WTC11 (cell line): ENCODE measurements around the gene RHOT1. TPM values are rescaled to one million over a fixed set of nuclear protein-coding genes. Genes with fewer than 3 reads are reported as not detected.
"Not testable (repeated sequence)": the region's sequence is repeated elsewhere in the genome, so short reads cannot be mapped to it uniquely, and the experiment has no call there.

ENCODE experiments used
- ATAC-seq: fragments of 200-7000 bp; cut with Tn5 transposase; 2 replicates; pipeline ENCODE4 v1.10.0; 2021; ENCODE audit warnings: mild to moderate bottlenecking, moderate library complexity
- CTCF ChIA-PET: fragments of 300-600 bp; sonication (Branson Sonifier 250); formaldehyde crosslinking; loops from one replicate; lab custom pipeline; 2021; ENCODE audit warnings: antibody characterized with exemption; lab: Charles Lee
- POLR2A ChIA-PET: fragments of 350-600 bp; sonication (Branson Sonifier 250); formaldehyde crosslinking; loops from one replicate; lab custom pipeline; 2021; ENCODE audit warnings: antibody characterized with exemption; lab: Charles Lee
- DNase-seq: peaks from one replicate; pipeline ENCODE4 v3.0.0; 2021; ENCODE audit warnings: low spot score
- H3K27ac Mint-ChIP-seq: 2 replicates; pipeline ENCODE4 v1.8.0; 2021; ENCODE audit warnings: mixed read lengths
- H3K27me3 Mint-ChIP-seq: 2 replicates; pipeline ENCODE4 v1.8.0; 2021; ENCODE audit warnings: low read depth, mild to moderate bottlenecking, moderate library complexity, mixed read lengths
- H3K36me3 Mint-ChIP-seq: 2 replicates; pipeline ENCODE4 v1.8.0; 2021; ENCODE audit warnings: mixed read lengths
- H3K4me1 Mint-ChIP-seq: 2 replicates; pipeline ENCODE4 v1.8.0; 2022; ENCODE audit warnings: mixed read lengths
- H3K4me3 Mint-ChIP-seq: 2 replicates; pipeline ENCODE4 v1.8.0; 2021; ENCODE audit warnings: mild to moderate bottlenecking, moderate library complexity, mixed read lengths
- H3K9me3 Mint-ChIP-seq: 2 replicates; pipeline ENCODE4 v1.8.0; 2021; ENCODE audit warnings: mixed read lengths
- CREB1 ChIP-seq: sonication (generic); formaldehyde crosslinking; IDR thresholded peaks from 2 replicates; pipeline ENCODE4 v1.8.0; 2023; ENCODE audit warnings: mild to moderate bottlenecking, missing genetic modification reagents
- CREM ChIP-seq: sonication (generic); formaldehyde crosslinking; IDR thresholded peaks from 2 replicates; pipeline ENCODE4 v1.8.1; 2022; ENCODE audit warnings: mild to moderate bottlenecking, missing genetic modification reagents, moderate library complexity
- FOXK1 ChIP-seq: sonication (generic); formaldehyde crosslinking; IDR thresholded peaks from 2 replicates; pipeline ENCODE4 v1.8.0; 2022; ENCODE audit warnings: mild to moderate bottlenecking, moderate library complexity, missing genetic modification reagents
- MXD4 ChIP-seq: fragments of 250-450 bp; sonication (Bioruptor Pico); IDR thresholded peaks from 2 replicates; pipeline ENCODE4 v1.8.0; 2021; ENCODE audit warnings: mild to moderate bottlenecking, moderate library complexity, borderline replicate concordance
- NR2C2 ChIP-seq: sonication (generic); formaldehyde crosslinking; IDR thresholded peaks from 2 replicates; pipeline ENCODE4 v1.8.0; 2022; ENCODE audit warnings: mild to moderate bottlenecking, missing genetic modification reagents
- NR3C1 ChIP-seq: sonication (generic); formaldehyde crosslinking; conservative IDR thresholded peaks from 2 replicates; pipeline ENCODE4 v1.8.1; 2023; ENCODE audit warnings: low read depth, mild to moderate bottlenecking, missing genetic modification reagents
- SP1 ChIP-seq: sonication (generic); formaldehyde crosslinking; conservative IDR thresholded peaks from 2 replicates; pipeline ENCODE4 v1.8.1; 2022; ENCODE audit warnings: missing genetic modification reagents
- TEAD1 ChIP-seq: sonication (generic); formaldehyde crosslinking; IDR thresholded peaks from 2 replicates; pipeline ENCODE4 v1.8.0; 2022; ENCODE audit warnings: mild to moderate bottlenecking, missing genetic modification reagents
- TEAD4 ChIP-seq: sonication (generic); formaldehyde crosslinking; IDR thresholded peaks from 2 replicates; pipeline ENCODE4 v1.8.0; 2022; ENCODE audit warnings: mild to moderate bottlenecking, missing genetic modification reagents
- USF1 ChIP-seq: sonication (generic); formaldehyde crosslinking; IDR thresholded peaks from 2 replicates; pipeline ENCODE4 v1.8.0; 2022; ENCODE audit warnings: mild to moderate bottlenecking, missing genetic modification reagents
- ZNF396 ChIP-seq: fragments of 250-450 bp; sonication (Bioruptor Pico); IDR thresholded peaks from 2 replicates; pipeline ENCODE4 v1.8.0; 2021; ENCODE audit warnings: mild to moderate bottlenecking, moderate library complexity, borderline replicate concordance
- ZNF416 ChIP-seq: fragments of 250-450 bp; sonication (Bioruptor Pico); IDR thresholded peaks from 2 replicates; pipeline ENCODE4 v1.9.0; 2021; ENCODE audit warnings: mild to moderate bottlenecking, inconsistent platforms
- total RNA-seq: library from RNA; stranded (reverse); gene quantifications from 3 replicates; pipeline ENCODE4 v1.2.3, GENCODE V29; 2021
- TF ChIP-seq, protein P1 (sequence below): fragments of 250-450 bp; sonication (Bioruptor Pico); IDR thresholded peaks from 2 replicates; pipeline ENCODE4 v1.9.0; 2021; ENCODE audit warnings: moderate library complexity, mild to moderate bottlenecking, inconsistent platforms, borderline replicate concordance
- TF ChIP-seq, protein P2 (sequence below): sonication (generic); formaldehyde crosslinking; IDR thresholded peaks from 2 replicates; pipeline ENCODE4 v1.8.0; 2022; ENCODE audit warnings: mild to moderate bottlenecking, missing genetic modification reagents
- TF ChIP-seq, protein P3 (sequence below): sonication (generic); formaldehyde crosslinking; IDR thresholded peaks from 2 replicates; pipeline ENCODE4 v1.8.1; 2022; ENCODE audit warnings: low read depth, missing genetic modification reagents, borderline replicate concordance
- TF ChIP-seq, protein P4 (sequence below): sonication (generic); formaldehyde crosslinking; IDR thresholded peaks from 2 replicates; pipeline ENCODE4 v1.8.1; 2023; ENCODE audit warnings: mild to moderate bottlenecking, missing genetic modification reagents
- TF ChIP-seq, protein P5 (sequence below): sonication (generic); formaldehyde crosslinking; IDR thresholded peaks from 2 replicates; pipeline ENCODE4 v1.8.1; 2023; ENCODE audit warnings: mild to moderate bottlenecking, missing genetic modification reagents, borderline replicate concordance

RHOT1 gene
- total RNA-seq, 1 experiment from 2014 or later: 28.9 TPM

DNA sequence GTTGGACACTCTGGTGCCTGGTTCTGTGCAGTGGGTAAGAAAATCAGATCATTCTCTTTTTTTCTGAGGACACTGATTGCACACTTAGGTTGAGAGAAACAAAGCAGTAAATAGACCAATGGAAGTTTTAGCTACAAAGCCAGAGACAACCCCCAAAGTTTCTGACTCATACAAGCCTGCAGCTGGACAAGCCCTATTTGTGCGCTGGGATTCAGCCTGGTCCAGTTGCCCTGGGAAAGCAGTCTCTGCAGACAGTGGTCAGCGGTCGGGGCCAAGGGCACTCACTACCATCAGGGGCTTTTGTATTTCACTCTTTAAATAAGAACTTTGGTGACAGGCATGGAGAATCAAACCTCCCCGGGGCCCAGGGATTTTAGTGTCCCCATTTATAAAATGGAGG lies 117.3 kb downstream of the RHOT1 start (continued):
- TF ChIP-seq ZNF416 (CRISPR knock-in tag): no peak
- TF ChIP-seq MXD4 (CRISPR knock-in tag): no peak
- TF ChIP-seq ZNF396 (CRISPR knock-in tag): no peak
- no peak for TF ChIP-seq SP1
- TF ChIP-seq, protein P1, sequence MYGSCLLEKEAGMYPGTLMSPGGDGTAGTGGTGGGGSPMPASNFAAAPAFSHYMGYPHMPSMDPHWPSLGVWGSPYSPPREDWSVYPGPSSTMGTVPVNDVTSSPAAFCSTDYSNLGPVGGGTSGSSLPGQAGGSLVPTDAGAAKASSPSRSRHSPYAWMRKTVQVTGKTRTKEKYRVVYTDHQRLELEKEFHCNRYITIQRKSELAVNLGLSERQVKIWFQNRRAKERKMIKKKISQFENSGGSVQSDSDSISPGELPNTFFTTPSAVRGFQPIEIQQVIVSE (CRISPR knock-in tag): no peak

DNA sequence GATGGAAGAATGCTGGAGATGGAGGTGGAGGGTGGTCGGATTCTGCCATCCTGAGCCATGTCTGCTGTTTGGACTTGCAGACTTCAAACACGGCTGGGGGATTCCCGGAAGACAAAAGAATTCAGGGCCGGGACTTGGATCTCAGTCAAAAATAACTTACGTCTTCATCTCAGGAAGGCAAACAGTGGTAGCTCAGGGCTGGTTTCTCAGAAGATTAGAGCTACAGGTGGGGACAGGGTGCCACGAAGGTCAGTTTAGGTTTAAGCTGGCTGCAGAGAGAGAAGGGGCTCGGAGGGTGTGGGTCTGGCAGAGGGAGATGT lies 119.1 kb downstream of the RHOT1 start:
- H3K36me3 Mint-ChIP-seq: no peaks in the 10 kb centered on the region
- H3K9me3 Mint-ChIP-seq: no peaks in the 10 kb centered on the region
- DNase-seq (no peak), ATAC-seq (no peak)
- peaks cover 36% of the 10 kb centered on the region for H3K27me3 Mint-ChIP-seq
- no peak overlapping the region for H3K4me3 Mint-ChIP-seq
- no peak for TF ChIP-seq CREM (CRISPR knock-in tag)
- TF ChIP-seq CREB1 (CRISPR knock-in tag): no peak
- TF ChIP-seq NR2C2 (CRISPR knock-in tag): no peak
- TF ChIP-seq NR3C1 (CRISPR knock-in tag): no peak
- TF ChIP-seq, protein P2, sequence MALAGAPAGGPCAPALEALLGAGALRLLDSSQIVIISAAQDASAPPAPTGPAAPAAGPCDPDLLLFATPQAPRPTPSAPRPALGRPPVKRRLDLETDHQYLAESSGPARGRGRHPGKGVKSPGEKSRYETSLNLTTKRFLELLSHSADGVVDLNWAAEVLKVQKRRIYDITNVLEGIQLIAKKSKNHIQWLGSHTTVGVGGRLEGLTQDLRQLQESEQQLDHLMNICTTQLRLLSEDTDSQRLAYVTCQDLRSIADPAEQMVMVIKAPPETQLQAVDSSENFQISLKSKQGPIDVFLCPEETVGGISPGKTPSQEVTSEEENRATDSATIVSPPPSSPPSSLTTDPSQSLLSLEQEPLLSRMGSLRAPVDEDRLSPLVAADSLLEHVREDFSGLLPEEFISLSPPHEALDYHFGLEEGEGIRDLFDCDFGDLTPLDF (CRISPR knock-in tag): no peak
- TF ChIP-seq, protein P3, sequence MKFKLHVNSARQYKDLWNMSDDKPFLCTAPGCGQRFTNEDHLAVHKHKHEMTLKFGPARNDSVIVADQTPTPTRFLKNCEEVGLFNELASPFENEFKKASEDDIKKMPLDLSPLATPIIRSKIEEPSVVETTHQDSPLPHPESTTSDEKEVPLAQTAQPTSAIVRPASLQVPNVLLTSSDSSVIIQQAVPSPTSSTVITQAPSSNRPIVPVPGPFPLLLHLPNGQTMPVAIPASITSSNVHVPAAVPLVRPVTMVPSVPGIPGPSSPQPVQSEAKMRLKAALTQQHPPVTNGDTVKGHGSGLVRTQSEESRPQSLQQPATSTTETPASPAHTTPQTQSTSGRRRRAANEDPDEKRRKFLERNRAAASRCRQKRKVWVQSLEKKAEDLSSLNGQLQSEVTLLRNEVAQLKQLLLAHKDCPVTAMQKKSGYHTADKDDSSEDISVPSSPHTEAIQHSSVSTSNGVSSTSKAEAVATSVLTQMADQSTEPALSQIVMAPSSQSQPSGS (CRISPR knock-in tag): no peak
- POLR2A ChIA-PET: interaction anchor here (0.6 to 1.1 kb wide), 2 partner anchors 22 to 29 kb away, joined by 3 read pairs; no protein-coding TSS in a partner anchor
- H3K27ac Mint-ChIP-seq: no peak overlapping the region
- CTCF ChIA-PET: interaction anchor here (0.9 to 3.1 kb wide), 5 partner anchors 8 to 183 kb away, joined by 3 to 12 read pairs (median 5); partner anchors contain the start of gene PSMD11
- peaks cover 40% of the 10 kb centered on the region for H3K4me1 Mint-ChIP-seq

GRCh38 chr17:32261936-32262510 lies 119.7 kb downstream of the RHOT1 start:
- Mint-ChIP-seq H3K4me3 (no peak overlapping the region), H3K27me3 (peaks cover 36% of the 10 kb centered on the region), H3K36me3 (no peaks in the 10 kb centered on the region), H3K27ac (no peak overlapping the region), H3K9me3 (no peaks in the 10 kb centered on the region), H3K4me1 (peaks cover 43% of the 10 kb centered on the region)
- TF ChIP-seq TEAD4 (CRISPR knock-in tag) (no peak), SP1 (no peak), FOXK1 (CRISPR knock-in tag) (no peak), USF1 (CRISPR knock-in tag) (no peak), TEAD1 (CRISPR knock-in tag) (no peak)
- TF ChIP-seq, protein P4, sequence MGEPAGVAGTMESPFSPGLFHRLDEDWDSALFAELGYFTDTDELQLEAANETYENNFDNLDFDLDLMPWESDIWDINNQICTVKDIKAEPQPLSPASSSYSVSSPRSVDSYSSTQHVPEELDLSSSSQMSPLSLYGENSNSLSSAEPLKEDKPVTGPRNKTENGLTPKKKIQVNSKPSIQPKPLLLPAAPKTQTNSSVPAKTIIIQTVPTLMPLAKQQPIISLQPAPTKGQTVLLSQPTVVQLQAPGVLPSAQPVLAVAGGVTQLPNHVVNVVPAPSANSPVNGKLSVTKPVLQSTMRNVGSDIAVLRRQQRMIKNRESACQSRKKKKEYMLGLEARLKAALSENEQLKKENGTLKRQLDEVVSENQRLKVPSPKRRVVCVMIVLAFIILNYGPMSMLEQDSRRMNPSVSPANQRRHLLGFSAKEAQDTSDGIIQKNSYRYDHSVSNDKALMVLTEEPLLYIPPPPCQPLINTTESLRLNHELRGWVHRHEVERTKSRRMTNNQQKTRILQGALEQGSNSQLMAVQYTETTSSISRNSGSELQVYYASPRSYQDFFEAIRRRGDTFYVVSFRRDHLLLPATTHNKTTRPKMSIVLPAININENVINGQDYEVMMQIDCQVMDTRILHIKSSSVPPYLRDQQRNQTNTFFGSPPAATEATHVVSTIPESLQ (CRISPR knock-in tag): no peak
- TF ChIP-seq, protein P5, sequence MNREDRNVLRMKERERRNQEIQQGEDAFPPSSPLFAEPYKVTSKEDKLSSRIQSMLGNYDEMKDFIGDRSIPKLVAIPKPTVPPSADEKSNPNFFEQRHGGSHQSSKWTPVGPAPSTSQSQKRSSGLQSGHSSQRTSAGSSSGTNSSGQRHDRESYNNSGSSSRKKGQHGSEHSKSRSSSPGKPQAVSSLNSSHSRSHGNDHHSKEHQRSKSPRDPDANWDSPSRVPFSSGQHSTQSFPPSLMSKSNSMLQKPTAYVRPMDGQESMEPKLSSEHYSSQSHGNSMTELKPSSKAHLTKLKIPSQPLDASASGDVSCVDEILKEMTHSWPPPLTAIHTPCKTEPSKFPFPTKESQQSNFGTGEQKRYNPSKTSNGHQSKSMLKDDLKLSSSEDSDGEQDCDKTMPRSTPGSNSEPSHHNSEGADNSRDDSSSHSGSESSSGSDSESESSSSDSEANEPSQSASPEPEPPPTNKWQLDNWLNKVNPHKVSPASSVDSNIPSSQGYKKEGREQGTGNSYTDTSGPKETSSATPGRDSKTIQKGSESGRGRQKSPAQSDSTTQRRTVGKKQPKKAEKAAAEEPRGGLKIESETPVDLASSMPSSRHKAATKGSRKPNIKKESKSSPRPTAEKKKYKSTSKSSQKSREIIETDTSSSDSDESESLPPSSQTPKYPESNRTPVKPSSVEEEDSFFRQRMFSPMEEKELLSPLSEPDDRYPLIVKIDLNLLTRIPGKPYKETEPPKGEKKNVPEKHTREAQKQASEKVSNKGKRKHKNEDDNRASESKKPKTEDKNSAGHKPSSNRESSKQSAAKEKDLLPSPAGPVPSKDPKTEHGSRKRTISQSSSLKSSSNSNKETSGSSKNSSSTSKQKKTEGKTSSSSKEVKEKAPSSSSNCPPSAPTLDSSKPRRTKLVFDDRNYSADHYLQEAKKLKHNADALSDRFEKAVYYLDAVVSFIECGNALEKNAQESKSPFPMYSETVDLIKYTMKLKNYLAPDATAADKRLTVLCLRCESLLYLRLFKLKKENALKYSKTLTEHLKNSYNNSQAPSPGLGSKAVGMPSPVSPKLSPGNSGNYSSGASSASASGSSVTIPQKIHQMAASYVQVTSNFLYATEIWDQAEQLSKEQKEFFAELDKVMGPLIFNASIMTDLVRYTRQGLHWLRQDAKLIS (CRISPR knock-in tag): no peak
- DNase-seq: no peak
- ATAC-seq: no peak
- ChIA-PET POLR2A (interaction anchor here (0.6 to 1.1 kb wide), 2 partner anchors 21 to 28 kb away, joined by 3 read pairs; no protein-coding TSS in a partner anchor), CTCF (interaction anchor here (1.1 to 3.1 kb wide), 5 partner anchors 9 to 182 kb away, joined by 3 to 12 read pairs (median 5); partner anchors contain the start of gene PSMD11)

DNA sequence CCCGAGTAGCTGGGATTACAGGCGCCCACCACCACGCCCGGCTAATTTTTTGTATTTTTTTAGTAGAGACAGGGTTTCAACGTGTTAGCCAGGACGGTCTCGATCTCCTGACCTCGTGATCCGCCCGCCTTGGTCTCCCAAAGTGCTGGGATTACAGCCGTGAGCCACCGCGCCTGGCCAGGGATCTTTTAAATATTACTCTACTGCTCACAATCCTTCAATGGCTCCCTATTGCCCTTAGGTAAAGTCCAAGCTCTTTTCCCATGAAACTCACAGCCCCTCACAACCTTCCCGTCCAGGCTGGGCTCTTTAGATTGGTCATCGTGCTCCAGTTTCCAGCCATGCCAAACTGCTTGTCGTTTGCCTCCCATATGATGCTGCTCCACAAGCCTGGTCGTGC lies 121.2 kb downstream of the RHOT1 start:
- DNase-seq, H3K27ac Mint-ChIP-seq, H3K4me3 Mint-ChIP-seq, H3K36me3 Mint-ChIP-seq, H3K9me3 Mint-ChIP-seq, ATAC-seq, POLR2A ChIA-PET: not testable (repeated sequence)
- peaks cover 46% of the 10 kb centered on the region for H3K27me3 Mint-ChIP-seq
- peaks cover 45% of the 10 kb centered on the region for H3K4me1 Mint-ChIP-seq
- CTCF ChIA-PET: interaction anchor here (1.0 to 3.1 kb wide), 6 partner anchors 10 to 181 kb away, joined by 4 to 20 read pairs (median 8); partner anchors contain the start of gene PSMD11
